IMR-90 (cell line): ENCODE data around the gene VAV1. TPM values are rescaled to one million over a fixed set of nuclear protein-coding genes. Genes with fewer than 3 reads are reported as not detected.

Source experiments
- ATAC-seq: fragments of 200-7000 bp; cut with Tn5 transposase; 2 replicates; pipeline ENCODE4 v1.9.1; 2020; ENCODE audit warnings: low read depth, mild to moderate bottlenecking, moderate library complexity
- BruUV-seq: library from RNA; stranded (reverse); fragments of 400-500 nt; replicated peaks from 2 replicates; lab custom pipeline; 2021; lab: Mats Ljungman, UMichigan
- CTCF ChIA-PET: fragments of 300-600 bp; formaldehyde crosslinking; extraction: SDS; loops from one replicate; lab custom pipeline; 2021; ENCODE audit warnings: antibody characterized with exemption; lab: Yijun Ruan, JAX
- POLR2A ChIA-PET: fragments of 300-600 bp; sonication (Branson Sonifier 250); formaldehyde crosslinking; loops from one replicate; lab custom pipeline; 2022; ENCODE audit warnings: antibody characterized with exemption; ENCODE audit not compliant: unreplicated experiment; lab: Charles Lee
- DNase-seq: peaks from one replicate; pipeline ENCODE4 v3.0.0; 2013
- H2AFZ ChIP-seq: replicated peaks from 2 replicates; pipeline ENCODE3; 2013; ENCODE audit warnings: low read length, mild to moderate bottlenecking; ENCODE audit not compliant: poor library complexity
- H2AK5ac ChIP-seq: 2 replicates; pipeline ENCODE4 v1.6.1; 2013; ENCODE audit warnings: low read depth, low read length, inconsistent platforms
- H2AK9ac ChIP-seq: replicated peaks from 2 replicates; pipeline ENCODE3; 2013; ENCODE audit warnings: mild to moderate bottlenecking, low read depth, low read length, moderate library complexity; ENCODE audit not compliant: poor library complexity
- H2BK120ac ChIP-seq: 2 replicates; pipeline ENCODE4 v1.6.1; 2013; ENCODE audit warnings: low read depth, low read length, inconsistent platforms
- H2BK15ac ChIP-seq: 3 replicates; pipeline ENCODE4 v1.6.1; 2013; ENCODE audit warnings: low read depth, low read length, inconsistent platforms
- H2BK20ac ChIP-seq: 2 replicates; pipeline ENCODE4 v1.6.1; 2013; ENCODE audit warnings: low read depth, mild to moderate bottlenecking, inconsistent platforms, low read length, moderate library complexity
- H2BK5ac ChIP-seq: 2 replicates; pipeline ENCODE4 v1.6.1; 2013; ENCODE audit warnings: mild to moderate bottlenecking, low read depth, low read length, inconsistent platforms; ENCODE audit not compliant: poor library complexity, severe bottlenecking
- H3K14ac ChIP-seq: replicated peaks from 2 replicates; pipeline ENCODE4 v1.6.1; 2013; ENCODE audit warnings: low read depth, low read length, inconsistent platforms
- H3K18ac ChIP-seq: 2 replicates; pipeline ENCODE4 v1.6.1; 2013; ENCODE audit warnings: low read depth, low read length, control low read depth
- H3K23ac ChIP-seq: 2 replicates; pipeline ENCODE4 v1.6.1; 2013; ENCODE audit warnings: low read depth, low read length, inconsistent platforms
- H3K27ac ChIP-seq: 2 replicates; pipeline ENCODE4 v1.5.1; 2013; ENCODE audit warnings: mild to moderate bottlenecking, control low read depth, low read length; ENCODE audit not compliant: insufficient read depth
- H3K27me3 ChIP-seq: 2 replicates; pipeline ENCODE4 v1.6.1; 2013; ENCODE audit warnings: low read length; ENCODE audit not compliant: control insufficient read depth, insufficient read depth
- H3K36me3 ChIP-seq: 2 replicates; pipeline ENCODE4 v1.6.1; 2013; ENCODE audit warnings: low read length, mixed read lengths; ENCODE audit not compliant: control insufficient read depth, insufficient read depth
- H3K4ac ChIP-seq: 2 replicates; pipeline ENCODE4 v1.6.1; 2013; ENCODE audit warnings: low read depth, low read length, inconsistent platforms
- H3K4me1 ChIP-seq: 2 replicates; pipeline ENCODE4 v1.6.1; 2013; ENCODE audit warnings: low read length, mixed read lengths; ENCODE audit not compliant: control insufficient read depth, insufficient read depth
- H3K4me2 ChIP-seq: 2 replicates; pipeline ENCODE4 v1.6.1; 2013; ENCODE audit warnings: low read depth, mild to moderate bottlenecking, control low read depth, low read length, moderate library complexity
- H3K4me3 ChIP-seq: 2 replicates; pipeline ENCODE4 v1.5.1; 2013; ENCODE audit warnings: low read depth, mild to moderate bottlenecking, control low read depth, low read length, moderate library complexity; ENCODE audit not compliant: insufficient read depth
- H3K56ac ChIP-seq: 2 replicates; pipeline ENCODE4 v1.6.1; 2013; ENCODE audit warnings: low read length, inconsistent platforms; ENCODE audit not compliant: insufficient read depth; ENCODE audit errors: extremely low read depth
- H3K79me1 ChIP-seq, 2 experiments: 2 replicates each; pipeline ENCODE4 v1.6.1; 2013; ENCODE audit warnings: low read length in 2 of 2, inconsistent platforms in 1 of 2, low read depth in 1 of 2
- H3K9ac ChIP-seq: 2 replicates; pipeline ENCODE4 v1.6.1; 2013; ENCODE audit warnings: low read depth, low read length, control low read depth
- H3K9me1 ChIP-seq: 2 replicates; pipeline ENCODE4 v1.6.1; 2013; ENCODE audit warnings: low read length, inconsistent platforms; ENCODE audit not compliant: insufficient read depth
- H3K9me3 ChIP-seq: 2 replicates; pipeline ENCODE4 v1.6.1; 2013; ENCODE audit warnings: low read length; ENCODE audit not compliant: control insufficient read depth, insufficient read depth
- H4K20me1 ChIP-seq: 2 replicates; pipeline ENCODE4 v1.6.1; 2013; ENCODE audit warnings: low read length, inconsistent platforms; ENCODE audit not compliant: insufficient read depth
- H4K5ac ChIP-seq: 2 replicates; pipeline ENCODE4 v1.6.1; 2013; ENCODE audit warnings: mild to moderate bottlenecking, low read depth, low read length, control low read depth
- H4K8ac ChIP-seq, 2 experiments: 2 replicates each; pipeline ENCODE4 v1.6.1; 2013; ENCODE audit warnings: low read depth in 2 of 2, low read length in 2 of 2, control low read depth in 1 of 2, inconsistent platforms in 1 of 2
- H4K91ac ChIP-seq: 2 replicates; pipeline ENCODE4 v1.6.1; 2013; ENCODE audit warnings: low read depth, low read length, inconsistent platforms; ENCODE audit not compliant: insufficient read depth
- CEBPB ChIP-seq: IDR thresholded peaks from 2 replicates; pipeline ENCODE4 v1.6.1; 2012; ENCODE audit warnings: low read depth, low read length, improper control_type of control experiment
- CHD1 ChIP-seq: IDR thresholded peaks from 2 replicates; pipeline ENCODE4 v1.6.1; 2012; ENCODE audit warnings: low read depth, low read length, improper control_type of control experiment
- MAZ ChIP-seq: IDR thresholded peaks from 2 replicates; pipeline ENCODE4 v1.6.1; 2012; ENCODE audit warnings: low read depth, mild to moderate bottlenecking, low read length, improper control_type of control experiment, moderate library complexity, borderline replicate concordance
- RAD21 ChIP-seq: IDR thresholded peaks from 2 replicates; pipeline ENCODE4 v1.6.1; 2012; ENCODE audit warnings: low read length, improper control_type of control experiment
- WGBS, 2 experiments: methylation state at CpG; one replicate each; pipeline versions ENCODE4 v1.1.5 to v1.1.7; 2013; ENCODE audit warnings: missing lambda C conversion rate in 2 of 2; ENCODE audit not compliant: insufficient read length in 1 of 2; ENCODE audit errors: extremely low coverage in 2 of 2; 5-methylcytosine and 5-hydroxymethylcytosine counted together
- dilution Hi-C: fragments of 300-500 bp; cut with HindIII; formaldehyde crosslinking; loops from one replicate; pipeline ENCODE4 v1.14.3; 2018; ENCODE audit warnings: low sequenced_read_pairs; ENCODE audit not compliant: unreplicated experiment
- in situ Hi-C: fragments of 300-500 bp; cut with MboI; formaldehyde crosslinking; loops from 3 replicates; pipeline ENCODE4 v1.14.3; 2019; ENCODE audit warnings: low sequenced_read_pairs, inconsistent platforms, mixed read lengths
- intact Hi-C: fragments of 100-400 bp; cut with micrococcal nuclease; formaldehyde crosslinking; loops from 2 replicates; pipeline ENCODE4 v1.10.0; 2022
- polyA plus RNA-seq, 3 experiments: library from polyadenylated mRNA; depleted of rRNA; stranded (reverse); fragments of >200 nt; gene quantifications; 2 replicates each; pipeline ENCODE4 v1.2.3, GENCODE V29; 2012; ENCODE audit warnings: low replicate concordance in 1 of 3
- total RNA-seq: library from RNA; depleted of rRNA; stranded (reverse); fragments of >200 nt; gene quantifications from 2 replicates; pipeline ENCODE4 v1.2.3, GENCODE V29; 2012
- TF ChIP-seq, protein P1 (sequence below): fragments of 150-350 bp; IDR thresholded peaks from 2 replicates; pipeline ENCODE4 v1.6.1; 2017; ENCODE audit warnings: mild to moderate bottlenecking, antibody characterized with exemption, low read length, low read depth

VAV1 gene
- total and polyA plus RNA-seq, 2 of the 4 experiments (the other 2 are of a cell fraction) = not detected

GRCh38 chr19:6847828-6848200, 75.3 kb downstream of the VAV1 start:
- Histone ChIP-seq H2AK5ac (no peak overlapping the region), H3K36me3 (no peaks in the 10 kb centered on the region), H3K9me3 (peaks cover 4% of the 10 kb centered on the region), H3K27me3 (no peaks in the 10 kb centered on the region), H2BK120ac (no peak overlapping the region), H3K9me1 (no peaks in the 10 kb centered on the region), H3K4me2 (no peak overlapping the region), H4K91ac (no peak overlapping the region), H3K4ac (no peak overlapping the region), H3K18ac (no peak overlapping the region), H3K23ac (no peak overlapping the region), H3K9ac (no peak overlapping the region), H2AFZ (no peak overlapping the region), H3K79me1 (no peaks in the 10 kb centered on the region), H3K27ac (no peak overlapping the region), H2BK20ac (no peak overlapping the region), H4K20me1 (no peaks in the 10 kb centered on the region), H2BK5ac (no peak overlapping the region), H3K4me1 (no peaks in the 10 kb centered on the region), H2AK9ac (no peak overlapping the region), H3K56ac (no peak overlapping the region), H4K5ac (no peak overlapping the region), H3K4me3 (no peak overlapping the region), H4K8ac (no peak overlapping the region), H3K14ac (no peak overlapping the region), H2BK15ac (no peak overlapping the region)
- POLR2A ChIA-PET = no interaction called here
- WGBS, 2 experiments = 40% methylated on average over 1 of the region's 11 CpGs; no CpG with 5 or more reads in 1 of the 2 experiments
- dilution Hi-C loops (no loop called here), intact Hi-C loops (no loop called here), in situ Hi-C loops (no loop called here)
- ATAC-seq = no peak
- no TSS peak for BruUV-seq
- TF ChIP-seq MAZ = no peak
- TF ChIP-seq CEBPB = no peak
- no peak for TF ChIP-seq CHD1
- TF ChIP-seq RAD21 = no peak
- TF ChIP-seq, protein P1, sequence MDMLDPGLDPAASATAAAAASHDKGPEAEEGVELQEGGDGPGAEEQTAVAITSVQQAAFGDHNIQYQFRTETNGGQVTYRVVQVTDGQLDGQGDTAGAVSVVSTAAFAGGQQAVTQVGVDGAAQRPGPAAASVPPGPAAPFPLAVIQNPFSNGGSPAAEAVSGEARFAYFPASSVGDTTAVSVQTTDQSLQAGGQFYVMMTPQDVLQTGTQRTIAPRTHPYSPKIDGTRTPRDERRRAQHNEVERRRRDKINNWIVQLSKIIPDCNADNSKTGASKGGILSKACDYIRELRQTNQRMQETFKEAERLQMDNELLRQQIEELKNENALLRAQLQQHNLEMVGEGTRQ = no peak
- no peak for DNase-seq
- CTCF ChIA-PET = no interaction called here
